Measurements from ENCODE around the gene BICD1.
A peak's percentile ranks its signal among the peaks of the same experiment; 100 is the strongest.

Gene BICD1

GRCh38 chr12:32285489-32285888 is 178.8 kb downstream of the BICD1 start:
- no peak for DNase-seq

- DNase-seq = no peak
These were observed 183.8 kb downstream of the BICD1 start for GRCh38 chr12:32290411-32290810.

GRCh38 chr12:32292151-32292550 is 185.5 kb downstream of the BICD1 start:
- no peak for DNase-seq

GRCh38 chr12:32293808-32294419 is 187.3 kb downstream of the BICD1 start:
- no peak for DNase-seq

- no peak for DNase-seq
These were observed 189.9 kb downstream of the BICD1 start for GRCh38 chr12:32296567-32296966.

GRCh38 chr12:32298917-32299316 is 192.3 kb downstream of the BICD1 start:
- no peak for DNase-seq

- no peak for DNase-seq
These were observed 194.6 kb downstream of the BICD1 start for GRCh38 chr12:32301216-32301615.

GRCh38 chr12:32302218-32303173 is 195.8 kb downstream of the BICD1 start:
- no peak for DNase-seq

GRCh38 chr12:32303174-32303549 is 196.5 kb downstream of the BICD1 start:
- DNase-seq = no peak

- no peak for DNase-seq
These were observed 198.5 kb downstream of the BICD1 start for GRCh38 chr12:32305163-32305562.

GRCh38 chr12:32307326-32307725 is 200.7 kb downstream of the BICD1 start:
- DNase-seq = no peak

- DNase-seq = peak; percentile 97
These were observed 203.4 kb downstream of the BICD1 start for GRCh38 chr12:32309811-32310736.

- DNase-seq = peak; percentile 84
These were observed 205.5 kb downstream of the BICD1 start for GRCh38 chr12:32312049-32312670.

GRCh38 chr12:32322354-32322753 is 215.7 kb downstream of the BICD1 start:
- no peak for DNase-seq

- no peak for DNase-seq
These were observed 224.5 kb downstream of the BICD1 start for GRCh38 chr12:32331133-32331532.

- DNase-seq = no peak
These were observed 225.8 kb downstream of the BICD1 start for GRCh38 chr12:32332446-32332845.

- no peak for DNase-seq
These were observed 227.7 kb downstream of the BICD1 start for GRCh38 chr12:32334371-32334777.

- no peak for DNase-seq
These were observed 229.6 kb downstream of the BICD1 start for GRCh38 chr12:32336261-32336660.

- DNase-seq = no peak
These were observed 236.8 kb downstream of the BICD1 start for GRCh38 chr12:32343496-32343895.

- no peak for DNase-seq
These were observed 237.4 kb downstream of the BICD1 start for GRCh38 chr12:32344047-32344446.

GRCh38 chr12:32353540-32353939 is 246.9 kb downstream of the BICD1 start:
- peak; percentile 49 for DNase-seq

GRCh38 chr12:32357601-32358249 is 251.1 kb downstream of the BICD1 start:
- DNase-seq = no peak
